ENCODE results near the gene CLDN2. TPM values are rescaled to one million over a fixed set of nuclear protein-coding genes. Genes with fewer than 3 reads are reported as not detected.
A peak's percentile ranks its signal among the peaks of the same experiment; 100 is the strongest.
"Not testable (repeated sequence)": the region's sequence is repeated elsewhere in the genome, so short reads cannot be mapped to it uniquely, and the experiment has no call there.

Gene CLDN2
- 0.06 TPM in 1 of 2 replicates, not detected in the other for total RNA-seq

GRCh38 chrX:106919932-106920452, at the start of gene CLDN2:
TSS of gene CLDN2 (plus strand) at chrX:106920402. CDS start at chrX:106928229, 7,827 bp downstream.
- no peak within 1 kb of the TSS for H3K4me3 ChIP-seq (ENCODE audit: low read depth, low read length)
- DNase-seq (ENCODE audit: low read depth), result no peak
- TF ChIP-seq CTCF (conservative IDR thresholded peaks at IDR 0.05; ENCODE audit: low read depth, low read length), result no peak

GRCh38 chrX:106872796-106873195, 47.4 kb upstream of the CLDN2 start:
- H3K4me3 ChIP-seq (ENCODE audit: low read depth, low read length); DNase-seq (ENCODE audit: low read depth): not testable (repeated sequence)

GRCh38 chrX:106874075-106874474, 46.1 kb upstream of the CLDN2 start:
- H3K4me3 ChIP-seq (ENCODE audit: low read depth, low read length), result no peak overlapping the region
- no peak for DNase-seq (ENCODE audit: low read depth)
- peak; percentile 46 for TF ChIP-seq CTCF (conservative IDR thresholded peaks at IDR 0.05; ENCODE audit: low read depth, low read length)

- DNase-seq (ENCODE audit: low read depth), result no peak
- no peak for TF ChIP-seq CTCF (conservative IDR thresholded peaks at IDR 0.05; ENCODE audit: low read depth, low read length)
- no peak overlapping the region for H3K4me3 ChIP-seq (ENCODE audit: low read depth, low read length)
Observed at GRCh38 chrX:106875151-106875550, 45.1 kb upstream of the CLDN2 start.

- no peak for DNase-seq (ENCODE audit: low read depth)
- H3K4me3 ChIP-seq (ENCODE audit: low read depth, low read length), result no peak overlapping the region
- no peak for TF ChIP-seq CTCF (conservative IDR thresholded peaks at IDR 0.05; ENCODE audit: low read depth, low read length)
Observed at GRCh38 chrX:106889468-106889867, 30.7 kb upstream of the CLDN2 start.

GRCh38 chrX:106891762-106892460, 28.3 kb upstream of the CLDN2 start:
- no peak for DNase-seq (ENCODE audit: low read depth)
- H3K4me3 ChIP-seq (ENCODE audit: low read depth, low read length), result no peak overlapping the region
- TF ChIP-seq CTCF (conservative IDR thresholded peaks at IDR 0.05; ENCODE audit: low read depth, low read length), result no peak

- peak; percentile 75 for TF ChIP-seq CTCF (conservative IDR thresholded peaks at IDR 0.05; ENCODE audit: low read depth, low read length)
- H3K4me3 ChIP-seq (ENCODE audit: low read depth, low read length), result no peak overlapping the region
- DNase-seq (ENCODE audit: low read depth), result no peak
Observed at GRCh38 chrX:106894392-106894909, 25.8 kb upstream of the CLDN2 start.
